Osteocyte (in vitro differentiated cells): ENCODE data around the gene ANKH. TPM values are rescaled to one million over a fixed set of nuclear protein-coding genes. Genes with fewer than 3 reads are reported as not detected.

Experiments used
- DNase-seq: peaks from one replicate; pipeline ENCODE4 v3.0.0; 2021; ENCODE audit warnings: mixed read lengths; ENCODE audit not compliant: unreplicated experiment; ENCODE audit errors: extremely low spot score
- H3K27ac Mint-ChIP-seq: one replicate; pipeline ENCODE4 v1.8.0; 2021; ENCODE audit warnings: mild to moderate bottlenecking, mixed read lengths; ENCODE audit not compliant: unreplicated experiment
- H3K27me3 Mint-ChIP-seq: one replicate; pipeline ENCODE4 v1.8.0; 2021; ENCODE audit warnings: mixed read lengths; ENCODE audit not compliant: unreplicated experiment
- H3K36me3 Mint-ChIP-seq: one replicate; pipeline ENCODE4 v1.8.0; 2021; ENCODE audit warnings: mixed read lengths; ENCODE audit not compliant: unreplicated experiment
- H3K4me1 Mint-ChIP-seq: one replicate; pipeline ENCODE4 v1.8.0; 2021; ENCODE audit warnings: mixed read lengths; ENCODE audit not compliant: unreplicated experiment
- H3K4me3 Mint-ChIP-seq: one replicate; pipeline ENCODE4 v1.8.0; 2021; ENCODE audit warnings: mild to moderate bottlenecking, moderate library complexity, mixed read lengths; ENCODE audit not compliant: unreplicated experiment
- H3K9me3 Mint-ChIP-seq: one replicate; pipeline ENCODE4 v1.8.0; 2021; ENCODE audit warnings: mixed read lengths; ENCODE audit not compliant: unreplicated experiment
- total RNA-seq: library from RNA; stranded (reverse); gene quantifications from 2 replicates; pipeline ENCODE4 v1.2.1, GENCODE V29; 2021
- TF ChIP-seq, protein P1 (sequence below): fragments of 200-600 bp; sonication (generic); IDR thresholded peaks from 2 replicates; pipeline ENCODE4 v1.5.0; 2021; ENCODE audit warnings: antibody characterized with exemption, mild to moderate bottlenecking, moderate library complexity

Gene ANKH
- total RNA-seq, 1 donor from 2014 or later, result 50.8 TPM

DNA sequence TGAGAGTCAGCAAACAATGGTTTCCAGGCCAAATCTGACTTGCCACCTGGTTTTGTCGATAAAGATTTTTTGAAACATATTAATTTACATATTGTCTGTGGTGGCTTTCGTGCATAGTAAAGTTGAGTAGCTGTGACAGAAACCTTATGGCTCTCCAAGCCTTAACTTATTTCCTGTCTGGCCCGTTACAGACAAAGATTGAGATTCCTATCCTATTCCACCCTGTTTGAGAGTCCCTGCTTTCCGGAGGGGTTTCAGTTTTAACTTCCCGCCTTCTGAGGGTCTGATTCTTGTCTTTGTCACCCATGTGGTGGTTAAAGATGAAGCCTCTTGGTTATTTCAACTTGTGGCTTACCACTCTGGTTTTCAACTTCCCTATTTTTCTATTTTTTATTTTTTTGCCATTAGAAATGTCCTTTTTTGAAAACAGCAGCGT, 195.7 kb downstream of the ANKH start:
- H3K4me3 Mint-ChIP-seq, result no peak overlapping the region
- H3K27me3 Mint-ChIP-seq, result no peaks in the 10 kb centered on the region
- H3K36me3 Mint-ChIP-seq, result peaks cover 13% of the 10 kb centered on the region
- no peak overlapping the region for H3K27ac Mint-ChIP-seq
- DNase-seq, result no peak
- TF ChIP-seq, protein P1, sequence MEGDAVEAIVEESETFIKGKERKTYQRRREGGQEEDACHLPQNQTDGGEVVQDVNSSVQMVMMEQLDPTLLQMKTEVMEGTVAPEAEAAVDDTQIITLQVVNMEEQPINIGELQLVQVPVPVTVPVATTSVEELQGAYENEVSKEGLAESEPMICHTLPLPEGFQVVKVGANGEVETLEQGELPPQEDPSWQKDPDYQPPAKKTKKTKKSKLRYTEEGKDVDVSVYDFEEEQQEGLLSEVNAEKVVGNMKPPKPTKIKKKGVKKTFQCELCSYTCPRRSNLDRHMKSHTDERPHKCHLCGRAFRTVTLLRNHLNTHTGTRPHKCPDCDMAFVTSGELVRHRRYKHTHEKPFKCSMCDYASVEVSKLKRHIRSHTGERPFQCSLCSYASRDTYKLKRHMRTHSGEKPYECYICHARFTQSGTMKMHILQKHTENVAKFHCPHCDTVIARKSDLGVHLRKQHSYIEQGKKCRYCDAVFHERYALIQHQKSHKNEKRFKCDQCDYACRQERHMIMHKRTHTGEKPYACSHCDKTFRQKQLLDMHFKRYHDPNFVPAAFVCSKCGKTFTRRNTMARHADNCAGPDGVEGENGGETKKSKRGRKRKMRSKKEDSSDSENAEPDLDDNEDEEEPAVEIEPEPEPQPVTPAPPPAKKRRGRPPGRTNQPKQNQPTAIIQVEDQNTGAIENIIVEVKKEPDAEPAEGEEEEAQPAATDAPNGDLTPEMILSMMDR, result no peak
- no peaks in the 10 kb centered on the region for H3K9me3 Mint-ChIP-seq
- peaks cover 28% of the 10 kb centered on the region for H3K4me1 Mint-ChIP-seq

DNA sequence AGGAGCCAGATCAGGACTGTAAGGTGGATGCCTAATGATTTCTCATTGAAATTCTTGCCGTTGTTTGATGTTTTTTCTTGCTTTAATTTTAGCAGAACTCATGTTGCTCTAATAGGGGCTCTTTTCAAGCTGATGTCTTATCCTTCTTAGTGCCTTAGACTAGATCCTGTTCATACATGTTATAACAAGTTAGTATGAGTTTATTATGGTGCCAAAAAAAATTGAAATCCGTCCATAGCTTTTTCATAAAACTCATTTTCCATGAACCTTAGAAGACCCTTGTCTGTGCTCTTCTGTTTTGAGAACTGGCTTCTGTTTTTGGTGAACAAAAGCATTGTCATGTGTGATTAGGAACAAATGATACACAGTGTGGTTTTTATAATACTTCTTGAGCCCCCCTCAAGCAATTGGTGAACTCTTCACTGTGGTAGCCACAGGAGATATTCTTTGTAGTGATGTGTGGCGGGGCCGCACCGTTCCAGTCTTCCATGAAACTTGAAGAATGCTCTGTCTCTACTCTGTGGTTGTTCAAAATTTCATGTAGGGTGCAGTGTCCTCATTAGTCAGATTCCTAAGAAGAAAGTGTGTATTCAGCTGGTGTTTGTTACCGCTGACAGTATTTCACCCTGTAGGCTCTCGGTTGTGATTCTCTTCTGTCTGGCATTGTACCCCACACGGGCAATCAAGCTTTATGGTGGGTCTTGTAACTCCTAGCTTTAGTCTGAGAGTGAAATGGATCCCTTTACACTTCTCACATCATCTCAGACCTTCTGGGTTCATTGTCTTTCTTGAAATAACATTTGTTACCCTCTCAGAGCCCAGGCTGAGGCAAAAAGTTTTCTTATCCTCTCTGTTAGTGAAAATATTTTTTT, 196.4 kb downstream of the ANKH start:
- Mint-ChIP-seq H3K9me3 (no peaks in the 10 kb centered on the region), H3K4me3 (no peak overlapping the region), H3K27me3 (no peaks in the 10 kb centered on the region), H3K36me3 (peaks cover 12% of the 10 kb centered on the region), H3K4me1 (peaks cover 29% of the 10 kb centered on the region), H3K27ac (no peak overlapping the region)
- TF ChIP-seq, protein P1, result no peak
- no peak for DNase-seq

DNA sequence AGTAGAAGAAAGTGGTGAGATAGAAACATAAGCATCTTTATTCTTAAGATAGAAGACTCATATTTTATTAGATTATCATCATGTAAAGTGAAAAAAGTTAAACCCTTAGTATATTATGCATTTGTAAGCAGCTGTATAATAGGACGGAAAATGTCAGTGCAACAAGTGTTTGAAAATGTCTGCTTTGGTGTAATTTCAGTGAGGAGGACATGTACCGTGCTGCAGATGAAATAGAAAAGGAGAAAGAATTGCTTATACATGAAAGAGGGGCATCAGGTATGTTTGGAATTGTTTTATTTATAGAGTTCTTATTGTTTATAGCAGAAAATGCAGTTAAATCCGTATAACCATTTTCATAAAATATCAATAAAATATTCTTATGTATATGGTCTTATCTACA, 198.1 kb downstream of the ANKH start:
- no peak overlapping the region for H3K27ac Mint-ChIP-seq
- TF ChIP-seq, protein P1, result no peak
- no peaks in the 10 kb centered on the region for H3K9me3 Mint-ChIP-seq
- H3K27me3 Mint-ChIP-seq, result no peaks in the 10 kb centered on the region
- no peak overlapping the region for H3K4me3 Mint-ChIP-seq
- H3K4me1 Mint-ChIP-seq, result peaks cover 29% of the 10 kb centered on the region
- no peak for DNase-seq
- peaks cover 9% of the 10 kb centered on the region for H3K36me3 Mint-ChIP-seq

DNA sequence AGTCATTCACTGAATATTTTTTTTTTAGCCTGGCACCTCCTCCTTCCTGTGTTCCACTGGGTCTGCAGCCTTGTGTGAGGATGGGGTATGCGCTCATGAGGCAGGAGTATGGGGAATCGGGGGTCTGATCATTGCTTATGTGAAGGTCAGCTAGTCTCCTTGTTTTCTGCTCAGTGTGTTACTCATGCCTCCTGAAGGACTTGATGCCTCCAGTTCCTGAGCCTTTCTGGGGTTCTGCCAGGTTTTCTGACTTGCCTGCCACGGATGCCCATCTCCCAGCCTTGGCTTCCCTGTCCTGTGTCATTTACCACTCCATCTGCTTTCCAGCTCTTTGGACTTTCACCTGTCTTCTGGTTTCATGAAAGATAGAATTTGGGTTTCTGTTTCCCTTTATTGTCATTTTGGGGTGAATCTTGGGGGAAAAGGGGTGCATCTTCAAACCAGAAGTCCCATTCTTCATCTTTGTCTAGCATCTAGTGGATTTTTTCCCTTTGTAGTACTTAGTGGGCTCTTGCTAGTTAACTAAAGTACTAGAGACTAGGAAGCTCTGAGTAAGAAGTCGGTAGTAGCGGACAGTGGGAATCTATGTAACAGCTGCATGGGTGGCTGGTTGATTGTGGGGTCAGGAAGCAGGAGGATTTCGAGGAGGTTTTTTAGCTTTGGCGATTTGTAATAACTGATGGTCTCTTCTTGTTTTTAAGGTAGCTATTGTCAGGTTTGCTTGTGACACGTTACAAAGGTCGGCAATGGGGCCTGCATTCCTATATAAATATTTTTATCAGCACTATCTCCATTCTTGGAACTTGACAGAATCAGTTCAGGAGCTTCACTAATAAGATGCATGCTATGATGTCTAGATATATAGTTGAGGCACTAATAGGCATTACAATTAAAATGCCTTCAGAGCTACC, 198.8 kb downstream of the ANKH start:
- H3K36me3 Mint-ChIP-seq, result peaks cover 3% of the 10 kb centered on the region
- no peaks in the 10 kb centered on the region for H3K9me3 Mint-ChIP-seq
- H3K4me3 Mint-ChIP-seq, result no peak overlapping the region
- peaks cover 32% of the 10 kb centered on the region for H3K4me1 Mint-ChIP-seq
- no peak overlapping the region for H3K27ac Mint-ChIP-seq
- no peaks in the 10 kb centered on the region for H3K27me3 Mint-ChIP-seq
- TF ChIP-seq, protein P1, result no peak
- no peak for DNase-seq

DNA sequence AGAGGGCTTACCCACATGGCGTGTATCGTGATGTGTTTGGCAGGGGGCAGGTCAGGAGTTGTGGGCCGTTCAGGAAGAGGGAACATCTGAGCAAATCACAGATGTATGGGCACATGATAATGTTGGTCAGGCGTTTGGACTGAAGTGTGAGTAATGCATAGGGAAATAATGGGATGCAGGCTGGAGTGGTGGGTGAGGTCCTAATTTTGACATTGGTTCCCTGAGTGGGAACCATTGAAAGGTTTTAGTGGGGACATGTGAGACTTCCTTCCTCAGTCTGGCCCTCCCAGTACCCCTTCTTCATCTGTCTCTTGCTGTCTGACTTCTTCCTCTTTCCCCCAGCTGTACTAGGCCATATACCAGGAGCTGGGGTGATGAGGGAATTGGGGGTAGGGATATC, 199.5 kb downstream of the ANKH start:
- no peak for DNase-seq
- Mint-ChIP-seq H3K9me3 (no peaks in the 10 kb centered on the region), H3K27me3 (no peaks in the 10 kb centered on the region), H3K4me1 (peaks cover 34% of the 10 kb centered on the region), H3K4me3 (no peak overlapping the region), H3K27ac (no peak overlapping the region), H3K36me3 (peaks cover 3% of the 10 kb centered on the region)
- TF ChIP-seq, protein P1, result no peak
